Tibial nerve (tissue), 4 donors: ENCODE results near the gene SLC44A3. TPM values are rescaled to one million over a fixed set of nuclear protein-coding genes. Genes with fewer than 3 reads are reported as not detected.

Source experiments
- DNase-seq, 2 donors: peaks; one replicate each; pipeline ENCODE4 v3.0.0-alpha.2; 2019; ENCODE audit warnings: low spot score in 2 of 2
- H3K27ac ChIP-seq, 4 donors: fragments of 200-600 bp; sonication (generic) in 3 of 4; one replicate each; pipeline ENCODE4 v1.5.1; 2017 to 2019; ENCODE audit warnings: mild to moderate bottlenecking in 1 of 4
- H3K27me3 ChIP-seq, 2 donors: fragments of 200-600 bp; sonication (generic) in 1 of 2; one replicate each; pipeline versions ENCODE4 v1.5.1 to v1.6.0; 2017 to 2019
- H3K36me3 ChIP-seq, 3 donors: fragments of 200-600 bp; sonication (generic); one replicate each; pipeline ENCODE4 v1.5.1; 2018 to 2019
- H3K4me1 ChIP-seq, 4 donors: fragments of 200-600 bp; sonication (generic) in 3 of 4; one replicate each; pipeline ENCODE4 v1.5.1; 2017 to 2019
- H3K4me3 ChIP-seq, 4 donors: fragments of 200-600 bp; sonication (generic) in 3 of 4; one replicate each; pipeline ENCODE4 v1.5.1; 2017 to 2019; ENCODE audit warnings: mild to moderate bottlenecking in 1 of 4, moderate library complexity in 1 of 4
- H3K9me3 ChIP-seq, 4 donors: fragments of 200-600 bp; sonication (generic) in 3 of 4; one replicate each; pipeline ENCODE4 v1.5.1; 2017 to 2019
- EP300 ChIP-seq, 2 donors: sonication (generic); formaldehyde crosslinking; IDR thresholded peaks; one replicate each; pipeline ENCODE4 v1.6.1; 2017; ENCODE audit warnings: antibody characterized with exemption in 2 of 2, mild to moderate bottlenecking in 1 of 2
- POLR2A ChIP-seq, 2 donors: fragments of 450-650 bp; IDR thresholded peaks; one replicate each; pipeline ENCODE4 v1.6.1; 2017; ENCODE audit warnings: antibody characterized with exemption in 2 of 2, mild to moderate bottlenecking in 2 of 2, moderate library complexity in 2 of 2
- WGBS, 2 donors: methylation state at CpG; one replicate each; pipeline ENCODE4 v1.1.5; 2018; 5-methylcytosine and 5-hydroxymethylcytosine counted together
- total RNA-seq, 4 donors: library from RNA; depleted of rRNA; stranded (reverse); fragments of >200 nt; gene quantifications; one replicate each; pipeline ENCODE4 v1.1.0, GENCODE V29; 2016
- TF ChIP-seq, protein P1 (sequence below), 5 experiments: fragments of 200-600 bp in 3 of 5; fragments of 450-650 bp in 2 of 5; sonication (generic) in 3 of 5; IDR thresholded peaks; one replicate each; pipeline ENCODE4 v1.5.1; 2016 to 2019; ENCODE audit warnings: antibody characterized with exemption in 5 of 5, mild to moderate bottlenecking in 3 of 5, moderate library complexity in 2 of 5

The SLC44A3 gene
- total RNA-seq, 4 donors from 2014 or later, result 1.6 to 8.1 (median 5.3) TPM

DNA sequence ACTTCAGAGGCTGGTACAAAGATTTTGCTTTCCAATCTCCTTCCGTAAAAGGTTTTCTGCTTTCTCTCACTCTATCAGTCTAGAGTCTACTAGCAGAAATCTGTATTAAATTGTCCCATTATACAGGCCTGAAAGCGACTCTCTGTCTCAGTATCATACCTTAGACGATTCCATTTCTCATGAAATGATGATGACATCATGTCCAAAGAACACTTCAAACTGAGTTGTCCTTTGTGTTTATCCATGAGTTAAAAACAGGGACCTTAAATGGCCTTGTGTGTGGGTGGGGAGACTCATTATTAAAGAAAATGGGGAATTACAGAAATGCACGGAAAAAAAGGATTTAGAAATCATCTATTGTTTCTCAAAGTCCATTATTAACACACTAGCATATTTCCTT is 21.0 kb upstream of the SLC44A3 start:
- Histone ChIP-seq H3K27ac (peak overlapping the region in 3 of 4 donors; percentile 10 to 57 (median 11)), H3K36me3 (no peaks in the 10 kb centered on the region), H3K9me3 (no peaks in the 10 kb centered on the region), H3K4me3 (no peak overlapping the region), H3K4me1 (peaks cover 0 to 82% (median 21%) of the 10 kb centered on the region in 4 donors), H3K27me3 (no peaks in the 10 kb centered on the region)
- no peak for DNase-seq
- WGBS, 2 donors, result 34 to 38% methylated on average over 4 of the region's 4 CpGs
- TF ChIP-seq, protein P1, sequence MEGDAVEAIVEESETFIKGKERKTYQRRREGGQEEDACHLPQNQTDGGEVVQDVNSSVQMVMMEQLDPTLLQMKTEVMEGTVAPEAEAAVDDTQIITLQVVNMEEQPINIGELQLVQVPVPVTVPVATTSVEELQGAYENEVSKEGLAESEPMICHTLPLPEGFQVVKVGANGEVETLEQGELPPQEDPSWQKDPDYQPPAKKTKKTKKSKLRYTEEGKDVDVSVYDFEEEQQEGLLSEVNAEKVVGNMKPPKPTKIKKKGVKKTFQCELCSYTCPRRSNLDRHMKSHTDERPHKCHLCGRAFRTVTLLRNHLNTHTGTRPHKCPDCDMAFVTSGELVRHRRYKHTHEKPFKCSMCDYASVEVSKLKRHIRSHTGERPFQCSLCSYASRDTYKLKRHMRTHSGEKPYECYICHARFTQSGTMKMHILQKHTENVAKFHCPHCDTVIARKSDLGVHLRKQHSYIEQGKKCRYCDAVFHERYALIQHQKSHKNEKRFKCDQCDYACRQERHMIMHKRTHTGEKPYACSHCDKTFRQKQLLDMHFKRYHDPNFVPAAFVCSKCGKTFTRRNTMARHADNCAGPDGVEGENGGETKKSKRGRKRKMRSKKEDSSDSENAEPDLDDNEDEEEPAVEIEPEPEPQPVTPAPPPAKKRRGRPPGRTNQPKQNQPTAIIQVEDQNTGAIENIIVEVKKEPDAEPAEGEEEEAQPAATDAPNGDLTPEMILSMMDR (IDR thresholded peaks at IDR 0.05), result no peak
- TF ChIP-seq EP300 (IDR thresholded peaks at IDR 0.05) (no peak), POLR2A (IDR thresholded peaks at IDR 0.05) (no peak)

DNA sequence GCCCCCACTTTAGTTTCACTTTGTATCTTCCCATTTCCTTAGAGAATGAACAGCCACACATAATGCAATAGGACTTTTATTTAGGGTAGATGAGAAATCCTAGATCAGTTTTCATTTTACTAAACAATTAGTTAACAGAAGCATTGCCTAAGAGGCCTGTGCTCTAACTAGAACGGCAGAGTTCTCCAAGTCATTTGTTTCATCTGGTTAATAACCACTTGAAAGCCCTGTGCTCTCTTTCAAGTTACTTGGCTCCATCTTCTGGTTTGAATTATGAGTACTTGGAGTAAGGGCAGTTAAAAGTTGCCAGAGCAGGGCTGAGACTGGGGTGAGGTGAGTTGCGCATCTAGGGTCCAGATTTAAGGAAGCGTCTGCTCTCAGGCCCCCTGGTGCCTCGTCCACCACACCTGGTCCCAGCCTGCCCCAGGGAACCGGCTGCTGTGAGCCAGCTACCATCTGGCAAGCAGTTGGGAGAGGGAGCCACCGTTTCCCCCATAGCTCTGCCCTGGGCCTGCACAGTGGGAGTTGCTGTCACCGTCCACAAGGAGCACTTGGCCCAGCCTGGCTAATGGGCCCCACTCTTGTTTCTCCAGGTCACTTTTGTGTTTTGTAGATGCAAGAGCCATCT is 18.1 kb upstream of the SLC44A3 start:
- Histone ChIP-seq H3K36me3 (no peaks in the 10 kb centered on the region), H3K27me3 (no peaks in the 10 kb centered on the region), H3K9me3 (no peaks in the 10 kb centered on the region), H3K4me3 (peak overlapping the region in 2 of 4 donors; percentile 13 to 35), H3K27ac (peak overlapping the region; percentile 60 to 89 (median 78)), H3K4me1 (peaks cover 0 to 86% (median 18%) of the 10 kb centered on the region in 4 donors)
- WGBS, 2 donors, result 19 to 23% methylated on average over 6 to 7 of the region's 7 CpGs
- no peak for DNase-seq
- no peak for TF ChIP-seq POLR2A (IDR thresholded peaks at IDR 0.05)
- TF ChIP-seq, protein P1 (IDR thresholded peaks at IDR 0.05), result peak; percentile 24 to 63 (median 37)
- TF ChIP-seq EP300 (IDR thresholded peaks at IDR 0.05), result peak in 1 of 2 donors; percentile 60

DNA sequence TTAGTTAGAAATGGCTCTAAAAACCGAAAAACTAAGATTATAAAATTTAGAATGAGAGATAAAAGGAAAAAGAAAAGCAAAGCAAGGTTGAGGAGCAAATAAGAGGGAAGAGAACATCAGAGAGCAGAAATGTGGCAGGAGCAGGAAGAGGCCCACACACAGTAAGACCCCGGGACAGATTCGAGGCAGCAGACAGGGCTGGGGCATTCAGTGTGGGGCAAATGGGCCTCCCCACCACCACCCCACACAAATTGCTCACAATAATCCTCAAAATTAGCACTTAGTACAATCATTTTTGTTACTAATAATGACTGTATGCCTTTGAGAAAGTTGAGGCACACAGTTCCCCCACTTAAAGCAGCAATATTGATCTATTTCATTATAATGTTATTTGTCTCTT is 17.1 kb upstream of the SLC44A3 start:
- Histone ChIP-seq H3K27ac (peak overlapping the region; percentile 60 to 89 (median 78)), H3K4me1 (peaks cover 0 to 76% (median 18%) of the 10 kb centered on the region in 4 donors), H3K36me3 (no peaks in the 10 kb centered on the region), H3K9me3 (no peaks in the 10 kb centered on the region), H3K4me3 (no peak overlapping the region), H3K27me3 (no peaks in the 10 kb centered on the region)
- WGBS, 2 donors, result 44 to 49% methylated on average over 3 of the region's 3 CpGs
- DNase-seq, result no peak
- TF ChIP-seq EP300 (IDR thresholded peaks at IDR 0.05), result no peak
- TF ChIP-seq POLR2A (IDR thresholded peaks at IDR 0.05), result no peak

DNA sequence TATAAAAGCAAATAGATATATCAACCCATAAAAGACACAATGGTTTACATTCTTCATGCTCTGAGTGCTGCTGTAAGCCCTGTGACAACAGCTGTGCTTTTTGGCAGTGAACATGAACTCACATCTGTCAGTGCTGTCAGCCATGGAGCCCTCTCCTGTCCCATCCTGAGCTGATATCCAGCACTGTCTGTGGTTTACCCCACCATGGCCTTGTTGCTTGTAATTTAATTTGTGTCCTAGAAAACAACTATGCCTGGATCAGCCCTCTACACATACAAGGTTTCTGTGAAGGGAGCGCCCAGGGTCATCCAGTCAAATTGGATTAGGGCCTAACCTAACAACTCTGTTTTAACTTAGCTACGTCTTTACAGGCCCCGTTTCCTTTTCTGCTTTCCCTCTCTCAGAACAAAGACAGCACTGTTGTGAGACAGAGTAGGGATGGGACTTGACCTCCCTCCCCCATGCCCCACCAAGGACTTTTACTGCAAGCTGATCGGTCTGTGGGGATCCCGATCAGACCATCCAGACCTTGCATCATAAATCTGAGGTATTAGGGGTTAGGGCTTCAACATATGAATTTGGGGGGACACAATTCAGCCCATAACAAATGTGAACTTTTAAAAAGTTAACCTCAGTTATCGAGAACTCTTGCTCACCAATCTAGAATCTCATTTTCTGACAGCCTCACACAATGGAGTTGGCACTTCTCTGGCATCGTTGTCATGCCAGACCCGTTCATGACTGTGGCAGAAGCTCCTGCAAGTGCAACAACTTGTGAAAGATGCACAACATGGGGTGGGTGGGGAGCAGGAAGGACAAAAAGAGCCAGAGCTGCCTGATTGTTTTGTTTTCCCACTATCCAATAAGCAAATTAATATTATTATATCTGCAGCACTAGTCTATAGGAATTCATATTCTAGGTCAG is 16.4 kb upstream of the SLC44A3 start:
- 27 to 37% methylated on average over 8 of the region's 8 CpGs for WGBS, 2 donors
- H3K27ac ChIP-seq, result peak overlapping the region in 3 of 4 donors; percentile 71 to 89 (median 86)
- no peaks in the 10 kb centered on the region for H3K36me3 ChIP-seq
- H3K4me1 ChIP-seq, result peaks cover 0 to 70% (median 18%) of the 10 kb centered on the region in 4 donors
- TF ChIP-seq POLR2A (IDR thresholded peaks at IDR 0.05) (no peak), EP300 (IDR thresholded peaks at IDR 0.05) (peak in 1 of 2 donors; percentile 50)
- no peaks in the 10 kb centered on the region for H3K9me3 ChIP-seq
- DNase-seq, result peak; percentile 30 to 55
- H3K4me3 ChIP-seq, result no peak overlapping the region
- no peaks in the 10 kb centered on the region for H3K27me3 ChIP-seq

DNA sequence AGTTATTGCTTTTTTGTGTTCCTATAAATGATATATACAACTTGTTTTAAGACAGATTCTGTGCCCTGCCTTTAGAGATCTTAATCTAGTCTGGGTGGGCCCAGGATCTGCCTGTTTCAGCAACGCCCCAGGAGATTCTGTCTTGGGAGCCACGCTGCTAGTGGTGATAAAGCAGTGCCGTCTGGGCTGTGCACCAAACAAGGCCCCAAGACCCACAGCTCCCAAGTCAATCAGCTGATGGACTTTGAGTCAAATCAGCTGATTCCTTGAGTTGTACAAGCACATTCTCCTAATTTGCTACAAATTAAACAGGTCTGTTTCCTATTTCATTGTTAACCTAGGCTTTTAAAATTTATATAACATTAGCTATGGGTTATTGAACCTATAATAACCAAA is 15.7 kb upstream of the SLC44A3 start:
- DNase-seq, result no peak
- TF ChIP-seq POLR2A (IDR thresholded peaks at IDR 0.05), result no peak
- TF ChIP-seq, protein P1 (IDR thresholded peaks at IDR 0.05), result no peak
- TF ChIP-seq EP300 (IDR thresholded peaks at IDR 0.05), result no peak
- Histone ChIP-seq H3K9me3 (no peaks in the 10 kb centered on the region), H3K36me3 (no peaks in the 10 kb centered on the region), H3K27ac (peak overlapping the region in 2 of 4 donors; percentile 86 to 89), H3K4me1 (peaks cover 0 to 63% (median 16%) of the 10 kb centered on the region in 4 donors), H3K27me3 (no peaks in the 10 kb centered on the region), H3K4me3 (no peak overlapping the region)
- 53 to 64% methylated on average over 3 of the region's 3 CpGs for WGBS, 2 donors
